Activated CD8-positive, alpha-beta T cell treated with anti-CD3 and anti-CD28 coated beads for 36 hours (primary cell): ENCODE data around the gene KNDC1. TPM values are rescaled to one million over a fixed set of nuclear protein-coding genes. Genes with fewer than 3 reads are reported as not detected.
"Not testable (repeated sequence)": the region's sequence is repeated elsewhere in the genome, so short reads cannot be mapped to it uniquely, and the experiment has no call there.

Experiments
- ATAC-seq: fragments of 200-7000 bp; cut with Tn5 transposase; one replicate; pipeline ENCODE4 v1.10.0; 2021; ENCODE audit warnings: mild to moderate bottlenecking, moderate library complexity
- CTCF ChIA-PET: fragments of 350-600 bp; sonication (Branson Sonifier 250); formaldehyde crosslinking; loops from one replicate; lab custom pipeline; 2021; ENCODE audit warnings: antibody characterized with exemption; lab: Charles Lee
- POLR2A ChIA-PET: fragments of 350-600 bp; sonication (Branson Sonifier 250); formaldehyde crosslinking; loops from one replicate; lab custom pipeline; 2021; ENCODE audit warnings: antibody characterized with exemption; lab: Charles Lee
- DNase-seq: peaks from one replicate; pipeline ENCODE4 v3.0.0-alpha.2; 2020
- H3K27ac Mint-ChIP-seq: one replicate; pipeline ENCODE4 v1.8.0; 2021; ENCODE audit warnings: mild to moderate bottlenecking, mixed read lengths
- H3K27me3 Mint-ChIP-seq: one replicate; pipeline ENCODE4 v1.8.0; 2021; ENCODE audit warnings: mixed read lengths
- H3K36me3 Mint-ChIP-seq: one replicate; pipeline ENCODE4 v1.8.0; 2021; ENCODE audit warnings: low read depth, mixed read lengths
- H3K4me1 Mint-ChIP-seq: one replicate; pipeline ENCODE4 v1.8.0; 2021; ENCODE audit warnings: low read depth, mixed read lengths
- H3K4me3 Mint-ChIP-seq: one replicate; pipeline ENCODE4 v1.8.0; 2021; ENCODE audit warnings: mild to moderate bottlenecking, moderate library complexity, mixed read lengths
- H3K9me3 Mint-ChIP-seq: one replicate; pipeline ENCODE4 v1.8.0; 2021; ENCODE audit warnings: mixed read lengths
- CTCF ChIP-seq: fragments of 200-600 bp; IDR thresholded peaks from one replicate; pipeline ENCODE4 v1.8.0; 2022; ENCODE audit warnings: antibody characterized with exemption, mild to moderate bottlenecking
- intact Hi-C: fragments of 100-400 bp; cut with micrococcal nuclease; formaldehyde crosslinking; loops from one replicate; pipeline ENCODE4 v1.10.0; 2022
- total RNA-seq, 2 experiments: library from RNA; stranded (reverse); gene quantifications; one replicate each; pipeline ENCODE4 v1.2.3, GENCODE V29; 2021

The KNDC1 gene
- total RNA-seq, 2 experiments from 2014 or later = not detected

GRCh38 chr10:133231244-133231945, 71.4 kb downstream of the KNDC1 start:
- ChIA-PET POLR2A (interaction anchor here (0.6 to 0.8 kb wide), 2 partner anchors 26 to 638 kb away, joined by 3 read pairs; no protein-coding TSS in a partner anchor), CTCF (no interaction called here)
- Mint-ChIP-seq H3K4me1 (peaks cover 12% of the 10 kb centered on the region), H3K4me3 (no peak overlapping the region), H3K27me3 (peaks cover 50% of the 10 kb centered on the region), H3K27ac (no peak overlapping the region), H3K9me3 (no peaks in the 10 kb centered on the region), H3K36me3 (no peaks in the 10 kb centered on the region)
- TF ChIP-seq CTCF = no peak
- no peak for DNase-seq
- no peak for ATAC-seq
- intact Hi-C loops = no loop called here

- Mint-ChIP-seq H3K27me3 (peaks cover 44% of the 10 kb centered on the region), H3K27ac (no peak overlapping the region), H3K9me3 (no peaks in the 10 kb centered on the region), H3K4me1 (peaks cover 9% of the 10 kb centered on the region), H3K36me3 (no peaks in the 10 kb centered on the region), H3K4me3 (no peak overlapping the region)
- intact Hi-C loops = no loop called here
- TF ChIP-seq CTCF = no peak
- ATAC-seq = no peak
- CTCF ChIA-PET = no interaction called here
- no peak for DNase-seq
- POLR2A ChIA-PET = no interaction called here
Measured at GRCh38 chr10:133231946-133232574, 72.0 kb downstream of the KNDC1 start.

- peak; percentile 29 for ATAC-seq
- H3K4me1 Mint-ChIP-seq, POLR2A ChIA-PET, CTCF ChIA-PET, H3K27ac Mint-ChIP-seq, H3K36me3 Mint-ChIP-seq, H3K9me3 Mint-ChIP-seq, intact Hi-C loops, DNase-seq: not testable (repeated sequence)
- Mint-ChIP-seq H3K4me3 (peak overlapping the region; percentile 21), H3K27me3 (peaks cover 42% of the 10 kb centered on the region)
Measured at GRCh38 chr10:133234796-133235195, 74.8 kb downstream of the KNDC1 start.

- no peaks in the 10 kb centered on the region for H3K9me3 Mint-ChIP-seq
- ATAC-seq = peak; percentile 40
- intact Hi-C loops = no loop called here
- no peaks in the 10 kb centered on the region for H3K36me3 Mint-ChIP-seq
- H3K27me3 Mint-ChIP-seq = peaks cover 43% of the 10 kb centered on the region
- peaks cover 4% of the 10 kb centered on the region for H3K4me1 Mint-ChIP-seq
- CTCF ChIA-PET = no interaction called here
- POLR2A ChIA-PET = no interaction called here
- H3K27ac Mint-ChIP-seq = no peak overlapping the region
- no peak for TF ChIP-seq CTCF
- H3K4me3 Mint-ChIP-seq = peak overlapping the region; percentile 21
- peak; percentile 27 for DNase-seq
Measured at GRCh38 chr10:133235265-133235855, 75.3 kb downstream of the KNDC1 start.

- Mint-ChIP-seq H3K27ac (no peak overlapping the region), H3K4me3 (no peak overlapping the region), H3K9me3 (no peaks in the 10 kb centered on the region), H3K27me3 (peaks cover 45% of the 10 kb centered on the region), H3K36me3 (no peaks in the 10 kb centered on the region), H3K4me1 (peaks cover 7% of the 10 kb centered on the region)
- CTCF ChIA-PET = no interaction called here
- ATAC-seq = no peak
- POLR2A ChIA-PET = no interaction called here
- DNase-seq = no peak
- intact Hi-C loops = no loop called here
- no peak for TF ChIP-seq CTCF
Measured at GRCh38 chr10:133235932-133236331, 75.9 kb downstream of the KNDC1 start.
